ENCODE data around the gene DVL3. TPM values are rescaled to one million over a fixed set of nuclear protein-coding genes. Genes with fewer than 3 reads are reported as not detected.

The DVL3 gene
- total and polyA plus RNA-seq, 2 experiments from 2014 or later, result 49.1 to 121 TPM

DNA sequence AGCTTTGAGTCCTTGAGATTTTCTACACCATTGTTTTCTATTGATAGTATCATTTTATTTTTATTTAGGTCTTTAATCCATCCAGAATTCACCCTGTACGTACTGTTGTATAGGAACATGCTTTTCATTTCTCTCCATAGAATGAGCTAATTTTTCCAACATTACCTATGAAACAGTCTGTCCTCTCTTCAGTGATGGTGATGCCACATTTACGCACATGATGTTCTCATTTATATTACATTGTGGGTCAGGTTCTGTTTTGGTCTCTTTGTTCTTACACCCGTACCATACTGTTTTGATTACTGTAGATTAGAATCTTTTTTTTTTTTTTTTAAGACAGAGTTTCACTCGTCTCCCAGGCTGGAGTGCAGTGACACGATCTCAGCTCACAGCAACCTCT is 56.5 kb downstream of the DVL3 start:
- Histone ChIP-seq H3K4me2 (no peak overlapping the region), H3K79me2 (no peaks in the 10 kb centered on the region)

DNA sequence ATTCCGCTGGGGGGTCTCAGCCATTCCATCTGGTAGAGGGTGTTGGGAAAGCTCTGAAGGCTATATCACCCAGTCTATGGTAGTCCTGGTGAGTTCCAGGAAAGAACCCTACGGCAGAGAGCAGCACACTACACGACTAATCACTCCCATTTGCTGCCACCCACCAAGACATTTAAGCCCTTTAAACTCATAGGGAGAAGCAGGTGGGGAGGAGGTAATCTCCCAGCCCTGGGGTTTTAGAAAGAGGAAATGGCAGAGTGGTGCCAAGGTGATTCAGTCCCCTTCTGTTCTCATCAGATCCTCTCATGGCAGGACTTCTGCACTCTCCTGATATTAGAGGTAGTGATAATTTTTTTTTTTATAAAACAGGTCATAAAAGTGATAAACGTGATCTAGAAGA is 63.6 kb downstream of the DVL3 start:
- Histone ChIP-seq H3K4me3 (no peak overlapping the region), H4K20me1 (ENCODE audit: insufficient read depth, poor library complexity, severe bottlenecking) (no peaks in the 10 kb centered on the region), H3K4me1 (ENCODE audit: insufficient read depth) (no peaks in the 10 kb centered on the region), H3K9me3 (ENCODE audit: low read depth) (no peaks in the 10 kb centered on the region), H3K9me2 (replicated peaks; ENCODE audit: insufficient read depth) (no peaks in the 10 kb centered on the region), H3K4me2 (no peak overlapping the region), H3K27ac (no peak overlapping the region), H3K36me3 (replicated peaks; ENCODE audit: insufficient read depth, low read depth) (no peaks in the 10 kb centered on the region), H2AFZ (no peak overlapping the region), H3K27me3 (no peaks in the 10 kb centered on the region), H3K79me2 (no peaks in the 10 kb centered on the region)
- no peak for DNase-seq (ENCODE audit: low spot score)
- 60% methylated on average over 4 of the region's 4 CpGs for WGBS (ENCODE audit: low lambda C conversion rate, missing lambda C conversion rate)
- TF ChIP-seq CTCF (IDR thresholded peaks at IDR 0.05; ENCODE audit: poor library complexity), result no peak

More for the DNA sequence above, 56.5 kb downstream of the DVL3 start:
- Histone ChIP-seq H3K4me3 (no peak overlapping the region), H3K4me1 (ENCODE audit: insufficient read depth) (no peaks in the 10 kb centered on the region), H4K20me1 (ENCODE audit: insufficient read depth, poor library complexity, severe bottlenecking) (no peaks in the 10 kb centered on the region), H3K27ac (no peak overlapping the region), H3K9me2 (replicated peaks; ENCODE audit: insufficient read depth) (no peaks in the 10 kb centered on the region), H3K27me3 (no peaks in the 10 kb centered on the region), H2AFZ (no peak overlapping the region), H3K9me3 (ENCODE audit: low read depth) (no peaks in the 10 kb centered on the region), H3K36me3 (replicated peaks; ENCODE audit: insufficient read depth, low read depth) (no peaks in the 10 kb centered on the region)
- no peak for DNase-seq (ENCODE audit: low spot score)
- no peak for TF ChIP-seq EZH2 (IDR thresholded peaks at IDR 0.05; ENCODE audit: borderline replicate concordance)
- TF ChIP-seq EZH2phosphoT487 (IDR thresholded peaks at IDR 0.05; ENCODE audit: low read depth, severe bottlenecking, unreplicated experiment), result no peak
- no peak for TF ChIP-seq CTCF (IDR thresholded peaks at IDR 0.05; ENCODE audit: poor library complexity)
- WGBS (ENCODE audit: low lambda C conversion rate, missing lambda C conversion rate), result 72% methylated on average over 5 of the region's 5 CpGs

- Histone ChIP-seq H3K27me3 (peaks cover 16% of the 10 kb centered on the region), H3K4me3 (no peak overlapping the region), H3K27ac (no peak overlapping the region), H3K9me2 (replicated peaks; ENCODE audit: insufficient read depth) (no peaks in the 10 kb centered on the region), H4K20me1 (ENCODE audit: insufficient read depth, poor library complexity, severe bottlenecking) (no peaks in the 10 kb centered on the region), H3K9me3 (ENCODE audit: low read depth) (no peaks in the 10 kb centered on the region), H3K4me1 (ENCODE audit: insufficient read depth) (no peaks in the 10 kb centered on the region), H3K36me3 (replicated peaks; ENCODE audit: insufficient read depth, low read depth) (no peaks in the 10 kb centered on the region), H3K79me2 (no peaks in the 10 kb centered on the region), H2AFZ (no peak overlapping the region), H3K4me2 (no peak overlapping the region)
- no peak for DNase-seq (ENCODE audit: low spot score)
- WGBS (ENCODE audit: low lambda C conversion rate, missing lambda C conversion rate), result 75% methylated on average over 3 of the region's 3 CpGs
- TF ChIP-seq EZH2 (IDR thresholded peaks at IDR 0.05; ENCODE audit: borderline replicate concordance), result no peak
- TF ChIP-seq EZH2phosphoT487 (IDR thresholded peaks at IDR 0.05; ENCODE audit: low read depth, severe bottlenecking, unreplicated experiment), result no peak
- TF ChIP-seq CTCF (IDR thresholded peaks at IDR 0.05; ENCODE audit: poor library complexity), result no peak
Measured at GRCh38 chr3:184222521-184222920, 67.3 kb downstream of the DVL3 start.

Other genes with a start within 250 kb of the DVL3 start
- gene ABCC5, start 137.5 kb upstream of the DVL3 start, total RNA-seq, result 27.1 and 27.8 TPM in 2 replicates
- gene ABCC5, start 137.5 kb upstream of the DVL3 start, polyA plus RNA-seq, result 36.5 and 41.4 TPM in 2 replicates
- gene HTR3D, start 123.6 kb upstream of the DVL3 start, total RNA-seq, result not detected in 2 replicates
- gene HTR3D, start 123.6 kb upstream of the DVL3 start, polyA plus RNA-seq, result not detected in 2 replicates
- gene HTR3C, start 102.3 kb upstream of the DVL3 start, total RNA-seq, result not detected in 2 replicates
- not detected in 2 replicates for gene HTR3C, start 102.3 kb upstream of the DVL3 start, polyA plus RNA-seq
- not detected in 2 replicates for gene HTR3E, start 58.3 kb upstream of the DVL3 start, total RNA-seq
- gene HTR3E, start 58.3 kb upstream of the DVL3 start, polyA plus RNA-seq, result not detected in 2 replicates
- 34.6 and 35.0 TPM in 2 replicates for gene EIF2B5, start 20.0 kb upstream of the DVL3 start, total RNA-seq
- gene EIF2B5, start 20.0 kb upstream of the DVL3 start, polyA plus RNA-seq, result 35.6 and 41.0 TPM in 2 replicates
- gene AP2M1, start 19.5 kb downstream of the DVL3 start, total RNA-seq, result 222 and 243 TPM in 2 replicates
- 389 and 436 TPM in 2 replicates for gene AP2M1, start 19.5 kb downstream of the DVL3 start, polyA plus RNA-seq
- gene ABCF3, start 30.8 kb downstream of the DVL3 start, total RNA-seq, result 31.6 and 33.1 TPM in 2 replicates
- gene ABCF3, start 30.8 kb downstream of the DVL3 start, polyA plus RNA-seq, result 62.7 and 68.8 TPM in 2 replicates
- gene VWA5B2, start 74.2 kb downstream of the DVL3 start, total RNA-seq, result 0.40 and 3.2 TPM in 2 replicates
- gene VWA5B2, start 74.2 kb downstream of the DVL3 start, polyA plus RNA-seq, result 1.0 and 1.5 TPM in 2 replicates
- 52.3 and 68.9 TPM in 2 replicates for gene ALG3, start 93.6 kb downstream of the DVL3 start, total RNA-seq
- gene ALG3, start 93.6 kb downstream of the DVL3 start, polyA plus RNA-seq, result 120 and 122 TPM in 2 replicates
- gene EEF1AKMT4, start 94.3 kb downstream of the DVL3 start, total RNA-seq, result 8.4 and 9.8 TPM in 2 replicates
- 13.5 and 16.5 TPM in 2 replicates for gene EEF1AKMT4, start 94.3 kb downstream of the DVL3 start, polyA plus RNA-seq
- not detected in 2 replicates for gene CAMK2N2, start 106.2 kb downstream of the DVL3 start, total RNA-seq
- 0.11 and 0.30 TPM in 2 replicates for gene CAMK2N2, start 106.2 kb downstream of the DVL3 start, polyA plus RNA-seq
- not detected in 2 replicates for gene ECE2, start 120.6 kb downstream of the DVL3 start, total RNA-seq
- gene ECE2, start 120.6 kb downstream of the DVL3 start, polyA plus RNA-seq, result not detected in 2 replicates
- gene PSMD2, start 143.9 kb downstream of the DVL3 start, total RNA-seq, result 221 and 232 TPM in 2 replicates
- gene PSMD2, start 143.9 kb downstream of the DVL3 start, polyA plus RNA-seq, result 241 and 268 TPM in 2 replicates
- gene EIF4G1, start 159.2 kb downstream of the DVL3 start, total RNA-seq, result 206 and 254 TPM in 2 replicates
- gene EIF4G1, start 159.2 kb downstream of the DVL3 start, polyA plus RNA-seq, result 200 and 204 TPM in 2 replicates
- gene FAM131A, start 182.2 kb downstream of the DVL3 start, total RNA-seq, result 12.6 and 17.7 TPM in 2 replicates
- gene FAM131A, start 182.2 kb downstream of the DVL3 start, polyA plus RNA-seq, result 10.2 and 12.2 TPM in 2 replicates
- gene CLCN2, start 206.2 kb downstream of the DVL3 start, total RNA-seq, result 11.8 and 12.3 TPM in 2 replicates
- 11.9 and 12.8 TPM in 2 replicates for gene CLCN2, start 206.2 kb downstream of the DVL3 start, polyA plus RNA-seq
- gene POLR2H, start 206.3 kb downstream of the DVL3 start, total RNA-seq, result 125 and 126 TPM in 2 replicates
- 95.1 and 106 TPM in 2 replicates for gene POLR2H, start 206.3 kb downstream of the DVL3 start, polyA plus RNA-seq
- gene THPO, start 222.8 kb downstream of the DVL3 start, total RNA-seq, result 1.5 and 1.8 TPM in 2 replicates
- 4.0 and 5.2 TPM in 2 replicates for gene THPO, start 222.8 kb downstream of the DVL3 start, polyA plus RNA-seq
- 13.6 and 15.0 TPM in 2 replicates for gene CHRD, start 224.7 kb downstream of the DVL3 start, total RNA-seq
- gene CHRD, start 224.7 kb downstream of the DVL3 start, polyA plus RNA-seq, result 13.3 and 16.1 TPM in 2 replicates

Measured in hepatocyte (in vitro differentiated cells).